Measurements from ENCODE around the gene USF3. TPM values are rescaled to one million over a fixed set of nuclear protein-coding genes. Genes with fewer than 3 reads are reported as not detected.
"Not testable (repeated sequence)": the region's sequence is repeated elsewhere in the genome, so short reads cannot be mapped to it uniquely, and the experiment has no call there.

USF3 gene
- total and polyA plus RNA-seq, 11 donors = 4.3 to 25.3 (median 17.2) TPM

DNA sequence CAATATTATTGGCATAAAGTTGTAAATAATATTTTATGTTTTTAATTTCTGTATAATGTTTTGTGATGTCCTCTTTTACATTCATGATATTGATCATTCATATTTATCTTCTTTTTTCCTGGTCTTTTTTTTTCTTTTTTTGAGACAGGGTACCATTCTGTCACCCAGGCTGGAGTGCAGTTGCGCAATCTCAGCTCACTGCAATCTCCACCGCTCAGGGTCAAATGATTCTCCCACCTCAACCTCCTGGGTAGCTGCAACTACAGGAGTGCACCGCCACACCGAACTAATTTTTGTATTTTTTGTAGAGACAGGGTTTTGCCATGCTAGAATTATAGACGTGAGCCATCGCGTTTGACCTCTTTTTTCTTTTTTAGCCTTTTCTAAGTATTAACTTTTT, 52.9 kb downstream of the USF3 start:
- intact Hi-C loops (cut with DNase I) = no loop called here
- 94 to 99% (median 96%) methylated on average over 7 of the region's 7 CpGs for WGBS, 4 donors
- Histone ChIP-seq H3K4me3 (no peak overlapping the region), H3K36me3 (no peaks in the 10 kb centered on the region), H3K27ac (no peak overlapping the region), H3K27me3 (no peaks in the 10 kb centered on the region), H3K9me3 (peaks cover 0 to 33% (median 3%) of the 10 kb centered on the region in 12 donors), H3K4me1 (peaks cover 0 to 10% (median 3%) of the 10 kb centered on the region in 12 donors)
- ATAC-seq (no peak), DNase-seq (no peak)
- TF ChIP-seq, protein P1, sequence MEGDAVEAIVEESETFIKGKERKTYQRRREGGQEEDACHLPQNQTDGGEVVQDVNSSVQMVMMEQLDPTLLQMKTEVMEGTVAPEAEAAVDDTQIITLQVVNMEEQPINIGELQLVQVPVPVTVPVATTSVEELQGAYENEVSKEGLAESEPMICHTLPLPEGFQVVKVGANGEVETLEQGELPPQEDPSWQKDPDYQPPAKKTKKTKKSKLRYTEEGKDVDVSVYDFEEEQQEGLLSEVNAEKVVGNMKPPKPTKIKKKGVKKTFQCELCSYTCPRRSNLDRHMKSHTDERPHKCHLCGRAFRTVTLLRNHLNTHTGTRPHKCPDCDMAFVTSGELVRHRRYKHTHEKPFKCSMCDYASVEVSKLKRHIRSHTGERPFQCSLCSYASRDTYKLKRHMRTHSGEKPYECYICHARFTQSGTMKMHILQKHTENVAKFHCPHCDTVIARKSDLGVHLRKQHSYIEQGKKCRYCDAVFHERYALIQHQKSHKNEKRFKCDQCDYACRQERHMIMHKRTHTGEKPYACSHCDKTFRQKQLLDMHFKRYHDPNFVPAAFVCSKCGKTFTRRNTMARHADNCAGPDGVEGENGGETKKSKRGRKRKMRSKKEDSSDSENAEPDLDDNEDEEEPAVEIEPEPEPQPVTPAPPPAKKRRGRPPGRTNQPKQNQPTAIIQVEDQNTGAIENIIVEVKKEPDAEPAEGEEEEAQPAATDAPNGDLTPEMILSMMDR (IDR thresholded peaks at IDR 0.05) = no peak
- TF ChIP-seq POLR2A (IDR thresholded peaks at IDR 0.05) = no peak

DNA sequence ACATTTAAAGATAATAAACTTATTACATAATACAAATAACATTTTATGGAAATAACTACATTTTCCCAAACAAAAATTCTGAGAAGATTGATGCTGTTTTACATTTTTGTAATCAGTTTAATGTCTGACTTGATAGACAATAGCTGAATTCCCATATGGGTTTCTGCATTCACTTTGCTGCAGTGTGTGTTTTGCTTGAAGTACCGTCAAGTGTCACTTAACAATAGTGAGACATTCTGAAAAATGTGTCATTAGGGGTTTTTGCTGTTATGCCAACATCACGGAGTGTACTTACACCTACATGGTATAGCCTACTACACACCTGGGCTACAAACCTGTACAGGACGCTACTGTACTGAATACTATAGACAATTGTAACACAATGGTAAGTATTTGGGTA, 57.5 kb downstream of the USF3 start:
- Histone ChIP-seq H3K27me3 (no peaks in the 10 kb centered on the region), H3K4me1 (no peaks in the 10 kb centered on the region), H3K9me3 (peaks cover 0 to 2% (median 0%) of the 10 kb centered on the region in 12 donors), H3K27ac (no peak overlapping the region), H3K36me3 (no peaks in the 10 kb centered on the region), H3K4me3 (no peak overlapping the region)
- intact Hi-C loops (cut with DNase I) = no loop called here
- no peak for TF ChIP-seq POLR2A (IDR thresholded peaks at IDR 0.05)
- TF ChIP-seq, protein P1 (IDR thresholded peaks at IDR 0.05) = no peak
- DNase-seq (no peak), ATAC-seq (no peak)
- WGBS, 4 donors = 96 to 98% (median 97%) methylated on average over 3 of the region's 3 CpGs

DNA sequence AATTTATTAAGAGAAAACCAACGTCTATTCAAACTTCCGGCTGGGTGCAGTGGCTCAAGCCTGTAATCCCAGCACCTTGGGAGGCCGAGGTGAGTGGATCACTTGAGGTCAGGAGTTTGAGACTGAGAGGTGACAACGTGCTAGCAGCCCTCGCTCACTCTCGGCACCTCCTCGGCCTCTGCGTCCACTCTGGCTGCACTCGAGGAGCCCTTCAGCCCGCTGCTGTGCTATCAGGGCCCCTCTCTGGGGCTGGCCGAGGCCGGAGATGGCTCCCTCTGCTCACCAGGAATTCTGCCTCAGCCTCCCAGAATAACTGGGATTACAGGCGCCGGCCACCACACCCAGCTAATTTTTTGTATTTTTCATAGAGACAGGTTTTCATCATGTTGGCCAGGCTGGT, 58.7 kb downstream of the USF3 start:
- Histone ChIP-seq H3K27ac (no peak overlapping the region), H3K36me3 (no peaks in the 10 kb centered on the region), H3K27me3 (no peaks in the 10 kb centered on the region), H3K4me3 (no peak overlapping the region), H3K4me1 (no peaks in the 10 kb centered on the region), H3K9me3 (no peaks in the 10 kb centered on the region)
- TF ChIP-seq, protein P1 (IDR thresholded peaks at IDR 0.05) = no peak
- TF ChIP-seq POLR2A (IDR thresholded peaks at IDR 0.05) = no peak
- ATAC-seq (no peak), DNase-seq (no peak)
- WGBS, 4 donors = 89 to 91% (median 90%) methylated on average over 14 of the region's 14 CpGs
- intact Hi-C loops (cut with DNase I) = no loop called here

DNA sequence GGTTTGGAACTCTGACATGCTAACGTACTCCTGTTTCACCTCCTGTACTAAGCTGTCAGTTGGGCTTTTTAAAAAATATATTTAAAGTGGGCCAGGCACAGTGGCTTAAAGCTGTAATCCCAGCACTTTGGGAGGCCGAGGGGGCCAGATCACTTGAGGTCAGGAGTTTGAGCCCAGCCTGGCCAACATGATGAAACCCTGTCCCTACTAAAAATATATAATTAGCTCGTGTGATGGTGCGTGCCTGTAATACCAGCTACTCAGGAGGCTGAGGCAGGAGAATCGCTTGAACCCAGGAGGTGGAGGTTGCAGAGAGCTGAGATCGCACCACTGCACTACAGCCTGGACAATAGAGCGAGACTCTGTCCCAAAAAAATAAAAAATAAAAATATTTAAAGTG, 60.4 kb downstream of the USF3 start:
- 83 to 89% (median 87%) methylated on average over 7 of the region's 7 CpGs for WGBS, 4 donors
- H3K27me3 ChIP-seq; H3K4me3 ChIP-seq; H3K27ac ChIP-seq; intact Hi-C loops (cut with DNase I); H3K9me3 ChIP-seq; DNase-seq; H3K4me1 ChIP-seq; ATAC-seq; H3K36me3 ChIP-seq: not testable (repeated sequence)

DNA sequence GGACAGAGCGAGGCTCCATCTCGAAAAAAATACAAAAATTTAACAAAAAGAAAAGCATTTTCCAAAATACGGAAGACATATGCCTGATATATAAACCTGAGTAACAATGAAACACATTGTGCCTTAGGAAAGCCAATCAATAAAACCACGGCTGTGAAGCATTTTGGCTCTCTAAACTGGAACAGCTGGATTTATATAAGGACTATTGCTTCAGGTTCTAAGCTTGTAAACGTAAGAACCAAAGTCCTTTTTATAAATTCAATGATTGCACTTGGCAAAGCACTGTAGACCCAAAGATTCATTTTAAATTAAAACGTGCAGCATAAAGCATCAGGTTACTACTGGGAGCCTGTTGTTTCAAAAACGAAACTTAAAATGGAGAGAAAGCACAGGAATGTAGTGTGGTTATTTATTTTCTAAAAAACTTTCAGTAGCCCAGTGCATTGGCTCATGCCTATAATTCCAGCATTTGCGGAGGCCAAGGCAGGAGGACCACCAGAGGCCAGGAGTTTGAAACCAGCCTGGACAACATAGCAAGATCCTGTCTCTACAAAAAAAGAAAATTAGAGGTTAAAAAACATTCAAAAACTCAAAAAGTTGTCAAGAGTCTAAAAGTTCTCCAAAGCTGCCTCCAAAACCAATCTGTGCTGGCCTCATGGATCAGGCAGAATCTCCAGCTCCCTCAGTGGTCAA, 61.5 kb downstream of the USF3 start:
- no peak for TF ChIP-seq POLR2A (IDR thresholded peaks at IDR 0.05)
- TF ChIP-seq, protein P1 (IDR thresholded peaks at IDR 0.05) = no peak
- DNase-seq (no peak), ATAC-seq (no peak)
- no peak overlapping the region for H3K4me3 ChIP-seq
- H3K4me1 ChIP-seq = no peaks in the 10 kb centered on the region
- H3K36me3 ChIP-seq = no peaks in the 10 kb centered on the region
- H3K9me3 ChIP-seq = no peaks in the 10 kb centered on the region
- H3K27ac ChIP-seq = no peak overlapping the region
- WGBS, 4 donors = 90 to 93% (median 93%) methylated on average over 8 of the region's 8 CpGs
- H3K27me3 ChIP-seq = no peaks in the 10 kb centered on the region
- intact Hi-C loops (cut with DNase I) = no loop called here

All from heart left ventricle (tissue), 16 donors.